ENCODE data around the gene HES1.
"Not testable (repeated sequence)": the region's sequence is repeated elsewhere in the genome, so short reads cannot be mapped to it uniquely, and the experiment has no call there.

The HES1 gene, protein sequence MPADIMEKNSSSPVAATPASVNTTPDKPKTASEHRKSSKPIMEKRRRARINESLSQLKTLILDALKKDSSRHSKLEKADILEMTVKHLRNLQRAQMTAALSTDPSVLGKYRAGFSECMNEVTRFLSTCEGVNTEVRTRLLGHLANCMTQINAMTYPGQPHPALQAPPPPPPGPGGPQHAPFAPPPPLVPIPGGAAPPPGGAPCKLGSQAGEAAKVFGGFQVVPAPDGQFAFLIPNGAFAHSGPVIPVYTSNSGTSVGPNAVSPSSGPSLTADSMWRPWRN

GRCh38 chr3:194135806-194136518 lies at the start of gene HES1:
TSS of gene HES1 (plus strand) at chr3:194136148. CDS start at chr3:194136381, 233 bp downstream.
- peak; percentile 82 for DNase-seq (ENCODE audit: low spot score)

DNA sequence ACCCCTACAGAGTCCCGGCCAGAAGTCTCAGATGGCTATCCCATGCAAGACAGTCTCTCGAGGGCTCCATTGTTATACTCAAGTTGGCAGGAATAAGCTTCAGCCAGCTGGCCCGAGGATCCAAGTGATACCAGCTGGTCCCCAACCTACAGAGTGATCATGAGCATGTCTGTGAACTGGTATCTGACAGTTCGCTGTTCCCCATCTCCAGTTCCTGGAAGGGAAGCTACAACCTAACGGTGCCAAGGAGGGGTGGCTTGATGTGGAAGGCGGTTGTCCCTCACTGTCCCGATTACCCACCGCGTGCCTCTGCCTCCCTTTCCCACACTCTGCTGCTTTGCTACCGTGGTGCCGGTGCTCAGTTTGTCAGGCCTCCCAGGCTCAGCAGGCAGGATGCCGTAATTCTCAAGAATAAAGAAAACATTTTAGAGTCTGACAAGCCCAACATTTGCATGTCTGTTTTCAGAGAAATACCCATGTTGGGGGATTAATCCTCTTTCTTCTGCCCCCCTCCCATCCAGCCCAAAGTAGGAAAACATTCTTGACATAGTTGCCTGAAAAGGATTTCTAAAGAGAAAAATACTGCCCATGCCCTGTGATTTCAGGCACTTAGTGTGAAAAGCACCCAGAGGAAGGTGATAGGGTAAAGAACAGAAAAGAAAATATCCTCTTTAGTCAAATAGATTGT lies 49.4 kb upstream of the HES1 start:
- no peak for DNase-seq (ENCODE audit: low spot score)

- no peak for DNase-seq (ENCODE audit: low spot score)
Measured at GRCh38 chr3:194087280-194087679, 48.7 kb upstream of the HES1 start.

GRCh38 chr3:194087995-194088855 lies 47.7 kb upstream of the HES1 start:
- no peak for DNase-seq (ENCODE audit: low spot score)

DNA sequence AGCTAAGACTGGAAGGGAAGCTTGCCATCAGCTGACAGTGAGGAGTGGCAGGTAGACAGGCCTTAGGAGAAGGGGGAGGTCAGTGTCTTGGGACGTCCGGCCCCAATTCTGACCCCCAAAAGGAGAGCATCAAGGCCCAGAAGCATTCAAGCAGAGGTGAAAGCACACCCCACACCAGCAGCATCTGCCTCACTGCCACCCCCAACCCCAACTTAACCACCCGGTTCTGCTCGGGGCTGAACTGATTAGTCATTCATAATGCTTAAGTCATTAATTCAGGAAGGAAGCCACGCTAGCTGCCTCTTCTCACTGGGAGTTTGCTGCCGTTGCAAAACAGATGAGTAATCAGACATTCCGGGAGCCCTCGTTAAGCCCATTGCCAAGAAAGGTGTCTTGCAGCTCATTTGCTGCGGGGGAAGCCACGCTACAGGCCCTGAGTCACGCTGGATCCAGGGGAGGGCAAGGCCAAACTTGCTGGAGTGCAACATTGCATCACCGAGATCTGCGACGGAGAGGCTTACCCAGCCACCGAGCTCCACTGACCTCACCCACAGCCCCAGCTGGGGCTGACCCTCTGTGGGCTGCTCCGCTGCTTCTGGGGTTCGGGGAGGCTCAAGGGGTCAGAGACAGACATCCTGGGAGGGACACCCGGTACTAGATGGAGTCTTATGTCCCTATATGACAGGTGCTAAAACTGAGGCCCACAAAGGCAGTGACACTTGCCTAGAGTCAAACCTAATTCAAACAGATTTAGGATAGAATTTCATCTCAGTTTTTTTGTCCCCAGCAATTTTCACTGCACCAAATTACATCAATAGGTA lies 46.4 kb upstream of the HES1 start:
- peak; percentile 75 for DNase-seq (ENCODE audit: low spot score)

DNA sequence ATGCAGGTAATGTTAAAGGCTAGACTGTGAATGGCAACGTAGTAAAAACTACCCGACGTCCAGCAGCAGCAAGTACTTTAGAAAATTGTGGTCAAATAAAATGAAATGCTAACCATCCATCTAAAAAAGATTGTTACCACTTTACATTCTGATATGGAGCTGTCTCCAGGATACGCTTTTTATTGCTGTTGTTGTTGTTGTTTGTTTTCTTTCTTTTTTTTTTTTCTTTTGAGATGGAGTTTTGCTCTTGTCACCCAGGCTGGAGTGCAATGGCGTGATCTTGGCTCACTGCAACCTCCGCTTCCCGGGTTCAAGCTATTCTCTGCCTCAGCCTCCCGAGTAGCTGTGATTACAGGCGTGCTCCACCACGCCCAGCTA lies 45.8 kb upstream of the HES1 start:
- DNase-seq (ENCODE audit: low spot score), result not testable (repeated sequence)

- DNase-seq (ENCODE audit: low spot score), result no peak
Measured at GRCh38 chr3:194090716-194091115, 45.2 kb upstream of the HES1 start.

DNA sequence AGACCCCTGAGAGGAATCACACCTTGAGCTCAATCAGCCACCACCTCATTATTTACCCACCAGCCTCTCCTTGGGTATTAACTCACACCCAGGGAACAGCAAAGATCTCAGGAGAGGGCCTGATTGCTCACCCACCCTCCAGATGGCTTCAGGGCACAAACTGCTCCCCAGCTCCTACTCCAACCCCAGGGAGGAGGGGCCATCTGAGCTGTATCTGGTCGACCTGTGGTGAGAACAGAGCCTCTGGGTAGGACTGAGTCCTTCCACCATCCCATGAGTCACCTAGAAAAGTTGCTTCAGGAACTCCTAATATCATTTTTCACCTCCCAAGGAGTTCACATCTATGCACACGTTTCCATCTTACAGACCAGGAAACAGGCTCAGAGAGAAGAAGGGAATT lies 44.8 kb upstream of the HES1 start:
- no peak for DNase-seq (ENCODE audit: low spot score)

- not testable (repeated sequence) for DNase-seq (ENCODE audit: low spot score)
Measured at GRCh38 chr3:194091897-194092296, 44.1 kb upstream of the HES1 start.

GRCh38 chr3:194092881-194093301 lies 43.1 kb upstream of the HES1 start:
- no peak for DNase-seq (ENCODE audit: low spot score)

- no peak for DNase-seq (ENCODE audit: low spot score)
Measured at GRCh38 chr3:194093842-194094241, 42.1 kb upstream of the HES1 start.

GRCh38 chr3:194095464-194095863 lies 40.5 kb upstream of the HES1 start:
- DNase-seq (ENCODE audit: low spot score), result no peak

DNA sequence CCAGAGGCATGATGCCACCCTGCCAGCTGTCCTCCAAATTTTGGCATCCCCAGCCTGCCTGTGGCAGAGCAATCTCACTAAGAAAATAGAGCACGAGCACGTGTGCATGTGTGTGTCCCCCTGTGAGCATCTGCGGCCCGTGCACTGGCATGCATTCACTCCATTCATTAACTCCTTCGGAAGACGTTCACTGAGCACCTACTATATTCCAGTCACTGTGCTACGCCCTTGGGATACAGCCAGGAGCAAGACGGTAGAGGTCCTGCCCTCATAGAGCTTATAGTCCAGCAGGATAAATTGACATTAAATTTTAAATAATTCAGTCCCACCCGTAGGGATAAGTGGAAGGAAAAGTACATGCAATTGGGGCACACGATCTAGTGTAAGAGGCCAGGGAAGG lies 40.0 kb upstream of the HES1 start:
- no peak for DNase-seq (ENCODE audit: low spot score)

- no peak for DNase-seq (ENCODE audit: low spot score)
Measured at GRCh38 chr3:194097141-194097882, 38.6 kb upstream of the HES1 start.

- no peak for DNase-seq (ENCODE audit: low spot score)
Measured at GRCh38 chr3:194098081-194098842, 37.7 kb upstream of the HES1 start.

DNA sequence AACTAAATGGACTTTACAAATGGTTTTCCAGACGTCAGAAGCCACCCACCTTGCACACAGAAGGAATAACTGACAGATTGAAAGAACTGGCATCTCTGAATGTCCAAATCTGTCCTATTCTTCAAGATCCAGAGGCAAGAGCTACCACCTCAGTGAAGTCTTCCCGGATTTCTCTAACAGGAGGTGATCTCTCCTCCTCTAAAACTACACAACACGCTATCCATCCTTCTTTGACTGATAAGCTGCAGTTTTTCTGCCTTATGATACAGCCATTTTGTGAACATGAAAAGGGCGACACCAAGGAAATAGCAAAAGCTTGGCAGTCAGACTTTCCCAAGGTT lies 37.1 kb upstream of the HES1 start:
- DNase-seq (ENCODE audit: low spot score), result no peak

GRCh38 chr3:194099215-194099614 lies 36.7 kb upstream of the HES1 start:
- DNase-seq (ENCODE audit: low spot score), result no peak

DNA sequence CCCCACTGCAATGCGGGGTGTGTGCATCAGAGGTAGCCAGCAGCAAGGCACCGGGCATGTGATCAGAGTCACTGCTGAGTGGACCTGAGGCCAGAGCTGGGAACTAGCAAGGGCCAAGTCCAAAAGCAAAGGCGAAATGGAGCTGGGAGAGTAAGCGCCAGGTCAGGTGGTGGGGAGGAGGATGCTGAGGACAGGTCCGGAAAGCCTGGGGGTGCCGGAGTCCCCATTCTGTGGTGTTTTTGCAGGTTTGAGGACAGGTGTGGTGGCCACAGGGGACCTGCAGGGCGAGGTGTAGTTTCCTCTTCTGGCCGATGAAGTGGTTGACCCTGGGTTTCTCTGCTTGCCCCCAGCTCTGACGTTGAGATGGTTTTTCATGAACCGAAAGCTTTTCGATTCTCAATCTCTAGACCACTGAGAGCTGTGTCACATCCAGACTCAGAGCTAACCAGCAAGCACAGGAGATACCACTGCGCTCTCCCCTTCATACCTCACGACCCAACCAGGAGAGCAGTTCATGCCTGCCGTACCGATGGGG lies 35.0 kb upstream of the HES1 start:
- DNase-seq (ENCODE audit: low spot score), result no peak

DNA sequence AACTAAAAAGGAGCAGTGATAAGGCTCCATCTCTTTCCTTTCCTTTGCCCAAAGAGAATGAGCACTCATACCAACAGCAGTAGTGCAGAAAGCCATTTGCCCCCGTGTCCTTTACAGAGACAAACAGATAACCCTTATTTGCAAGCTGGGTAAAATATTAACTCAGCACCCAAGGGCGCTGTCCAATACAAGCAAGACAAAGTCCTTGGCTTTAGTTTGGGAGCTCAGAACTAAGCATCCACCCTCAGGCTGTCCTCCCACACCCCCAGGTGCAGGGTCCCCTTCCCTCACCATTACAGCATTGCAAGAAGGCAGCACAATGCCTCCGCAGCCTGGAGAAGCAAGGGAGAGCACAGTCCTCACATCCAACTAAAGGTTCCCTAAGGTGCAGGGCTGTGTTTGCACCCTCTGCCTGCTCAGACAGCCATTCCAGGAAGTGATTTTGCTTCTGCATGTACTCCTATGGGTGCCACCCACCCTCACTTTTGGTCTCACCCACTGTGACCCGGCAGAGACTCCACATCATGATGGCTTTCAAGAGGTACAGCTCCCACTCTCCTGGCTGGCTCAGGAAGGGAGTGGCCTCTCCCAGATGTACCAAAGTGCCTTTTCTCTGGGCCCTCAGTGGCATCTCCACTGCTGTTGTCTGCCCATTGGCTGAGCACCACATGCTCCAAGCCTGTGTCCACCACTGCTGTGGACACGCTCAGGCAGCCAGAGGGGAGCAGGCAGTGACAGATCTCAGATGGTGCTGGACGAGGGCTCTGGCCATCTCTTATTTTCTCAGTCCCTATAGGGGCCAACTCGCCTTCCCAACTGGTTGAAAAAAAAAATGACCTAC lies 34.1 kb upstream of the HES1 start:
- DNase-seq (ENCODE audit: low spot score), result no peak
